Breast epithelium (tissue), 4 donors: ENCODE data around the gene EZH1. TPM values are rescaled to one million over a fixed set of nuclear protein-coding genes. Genes with fewer than 3 reads are reported as not detected.

Experiments used
- DNase-seq, 2 donors: peaks; one replicate each; pipeline ENCODE4 v3.0.0-alpha.2; 2019; ENCODE audit warnings: low spot score in 2 of 2
- H3K27ac ChIP-seq, 2 donors: fragments of 200-600 bp; sonication (generic) in 1 of 2; one replicate each; pipeline ENCODE4 v1.5.1; 2016 to 2019; ENCODE audit warnings: mild to moderate bottlenecking in 1 of 2
- H3K27me3 ChIP-seq, 2 donors: fragments of 200-600 bp; sonication (generic) in 1 of 2; one replicate each; pipeline versions ENCODE4 v1.5.1 to v1.6.0; 2017 to 2019; ENCODE audit warnings: control low read depth in 1 of 2, mild to moderate bottlenecking in 1 of 2
- H3K36me3 ChIP-seq: fragments of 200-600 bp; one replicate; pipeline ENCODE4 v1.5.1; 2019
- H3K4me1 ChIP-seq, 2 donors: fragments of 200-600 bp; sonication (generic); one replicate each; pipeline ENCODE4 v1.5.1; 2016 to 2019; ENCODE audit warnings: control low read depth in 1 of 2
- H3K4me3 ChIP-seq, 3 donors: fragments of 200-600 bp; sonication (generic); 1 replicate in 2 of 3; 2 replicates in 1 of 3; pipeline ENCODE4 v1.5.1; 2016 to 2019; ENCODE audit warnings: mild to moderate bottlenecking in 3 of 3, moderate library complexity in 2 of 3
- H3K9me3 ChIP-seq, 2 donors: fragments of 200-600 bp; sonication (generic) in 1 of 2; one replicate each; pipeline ENCODE4 v1.5.1; 2016 to 2019; ENCODE audit warnings: control low read depth in 1 of 2
- POLR2A ChIP-seq: fragments of 450-650 bp; IDR thresholded peaks from one replicate; pipeline ENCODE4 v1.6.1; 2016; ENCODE audit warnings: antibody characterized with exemption, mild to moderate bottlenecking, moderate library complexity
- POLR2AphosphoS5 ChIP-seq, 3 donors: sonication (generic); formaldehyde crosslinking; IDR thresholded peaks; one replicate each; pipeline ENCODE4 v1.6.1; 2017; ENCODE audit warnings: antibody characterized with exemption in 3 of 3
- intact Hi-C: fragments of 100-400 bp; cut with DNase I; formaldehyde crosslinking; loops from one replicate; pipeline ENCODE4 v1.15.1; 2023; ENCODE audit warnings: low total_unique reads
- total RNA-seq, 3 donors: library from RNA; depleted of rRNA; stranded (reverse); fragments of >200 nt; gene quantifications; one replicate each; pipeline ENCODE4 v1.1.0, GENCODE V29; 2016
- TF ChIP-seq, protein P1 (sequence below), 3 donors: fragments of 450-650 bp; IDR thresholded peaks; one replicate each; pipeline ENCODE4 v1.5.1; 2016 to 2017; ENCODE audit warnings: antibody characterized with exemption in 3 of 3, mild to moderate bottlenecking in 3 of 3, moderate library complexity in 3 of 3

EZH1 gene
- total RNA-seq, 3 donors from 2014 or later = 50.8 to 91.1 (median 70.1) TPM

DNA sequence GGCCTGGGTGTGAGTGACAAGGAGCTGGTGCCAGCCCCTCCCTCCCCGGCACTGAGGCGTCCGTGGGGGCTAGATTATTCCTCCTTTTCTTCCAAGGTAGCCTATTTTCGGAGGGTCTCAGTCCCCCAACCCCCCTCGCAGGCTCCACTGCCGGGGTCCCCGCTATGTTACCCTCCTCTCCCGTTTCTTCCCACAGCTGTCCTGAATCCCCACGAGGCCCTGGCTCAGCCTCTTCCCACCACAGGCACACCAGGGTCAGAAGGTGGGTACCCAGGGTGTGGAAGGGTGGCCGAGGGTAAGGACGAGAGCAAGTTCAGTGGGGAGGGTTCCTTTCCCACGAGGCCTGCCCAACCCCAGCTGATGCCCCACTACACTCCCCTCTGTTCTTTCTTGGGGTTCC lies 16.8 kb upstream of the EZH1 start:
- Histone ChIP-seq H3K4me3 (peak overlapping the region; percentile 62 to 81 (median 71)), H3K9me3 (no peaks in the 10 kb centered on the region), H3K27me3 (no peaks in the 10 kb centered on the region), H3K27ac (peak overlapping the region; percentile 68 to 72), H3K36me3 (no peaks in the 10 kb centered on the region), H3K4me1 (no peaks in the 10 kb centered on the region)
- no peak for TF ChIP-seq POLR2A
- TF ChIP-seq, protein P1, sequence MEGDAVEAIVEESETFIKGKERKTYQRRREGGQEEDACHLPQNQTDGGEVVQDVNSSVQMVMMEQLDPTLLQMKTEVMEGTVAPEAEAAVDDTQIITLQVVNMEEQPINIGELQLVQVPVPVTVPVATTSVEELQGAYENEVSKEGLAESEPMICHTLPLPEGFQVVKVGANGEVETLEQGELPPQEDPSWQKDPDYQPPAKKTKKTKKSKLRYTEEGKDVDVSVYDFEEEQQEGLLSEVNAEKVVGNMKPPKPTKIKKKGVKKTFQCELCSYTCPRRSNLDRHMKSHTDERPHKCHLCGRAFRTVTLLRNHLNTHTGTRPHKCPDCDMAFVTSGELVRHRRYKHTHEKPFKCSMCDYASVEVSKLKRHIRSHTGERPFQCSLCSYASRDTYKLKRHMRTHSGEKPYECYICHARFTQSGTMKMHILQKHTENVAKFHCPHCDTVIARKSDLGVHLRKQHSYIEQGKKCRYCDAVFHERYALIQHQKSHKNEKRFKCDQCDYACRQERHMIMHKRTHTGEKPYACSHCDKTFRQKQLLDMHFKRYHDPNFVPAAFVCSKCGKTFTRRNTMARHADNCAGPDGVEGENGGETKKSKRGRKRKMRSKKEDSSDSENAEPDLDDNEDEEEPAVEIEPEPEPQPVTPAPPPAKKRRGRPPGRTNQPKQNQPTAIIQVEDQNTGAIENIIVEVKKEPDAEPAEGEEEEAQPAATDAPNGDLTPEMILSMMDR (IDR thresholded peaks at IDR 0.05) = no peak
- TF ChIP-seq POLR2AphosphoS5 (IDR thresholded peaks at IDR 0.05) = no peak
- intact Hi-C loops = no loop called here
- no peak for DNase-seq

DNA sequence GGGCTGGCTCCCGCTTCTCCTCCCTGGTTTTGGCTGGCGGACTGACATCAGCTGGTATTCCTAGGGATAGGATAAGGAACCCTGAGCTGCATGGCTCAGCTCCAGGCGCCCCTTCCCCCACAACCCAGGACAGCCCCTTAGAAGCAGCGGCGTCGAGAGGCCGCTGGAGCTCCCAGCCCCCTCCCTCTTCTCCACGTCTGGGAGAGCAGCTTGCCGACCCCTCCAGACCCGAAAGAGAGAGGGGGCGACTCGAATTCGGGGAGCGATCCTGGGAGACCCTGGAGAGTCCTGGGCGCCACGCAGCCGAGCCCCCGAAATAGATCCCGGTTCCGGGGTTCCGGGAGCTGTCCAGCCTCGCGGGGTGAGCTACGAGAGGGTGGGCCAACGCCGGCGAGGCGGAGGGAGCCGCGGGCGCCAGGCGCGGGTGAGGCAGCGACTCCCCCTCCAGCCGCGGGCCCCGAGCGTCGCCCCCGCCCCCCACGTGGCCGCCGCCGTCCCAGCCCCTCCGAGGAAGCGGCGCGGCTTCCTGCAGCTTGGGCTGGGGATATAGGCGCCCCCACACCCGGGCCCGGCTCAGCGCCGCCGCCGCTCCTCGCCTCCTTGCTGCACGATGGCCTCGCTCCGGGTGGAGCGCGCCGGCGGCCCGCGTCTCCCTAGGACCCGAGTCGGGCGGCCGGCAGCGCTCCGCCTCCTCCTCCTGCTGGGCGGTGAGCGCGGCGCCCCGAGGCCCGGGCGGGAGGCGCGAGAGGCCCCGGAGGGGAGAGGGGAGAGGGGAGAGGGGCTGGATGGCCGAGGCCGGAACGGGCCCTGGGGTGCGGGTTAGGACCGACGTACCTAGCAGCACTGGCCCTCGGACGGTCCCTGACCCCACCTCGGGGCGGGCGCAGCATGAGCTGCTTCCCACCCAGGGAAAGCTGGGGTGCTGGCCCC lies 16.1 kb upstream of the EZH1 start, which contains the start of gene RAMP2:
RAMP2 (plus strand) TSS at position 576 of the 930 bp plus-strand sequence; CDS start at position 611, 35 bp downstream.
- peak within 1 kb of the TSS; percentile 68 to 72 for H3K27ac ChIP-seq
- no peaks in the 10 kb centered on the region for H3K4me1 ChIP-seq
- no peak for DNase-seq
- intact Hi-C loops = no loop called here
- H3K36me3 ChIP-seq = no peaks in the 10 kb centered on the region
- H3K4me3 ChIP-seq = peak within 1 kb of the TSS; percentile 62 to 81 (median 71)
- TF ChIP-seq, protein P1 (IDR thresholded peaks at IDR 0.05) = no peak
- TF ChIP-seq POLR2A (no peak), POLR2AphosphoS5 (IDR thresholded peaks at IDR 0.05) (no peak)
- H3K9me3 ChIP-seq = no peaks in the 10 kb centered on the region
- no peaks in the 10 kb centered on the region for H3K27me3 ChIP-seq

DNA sequence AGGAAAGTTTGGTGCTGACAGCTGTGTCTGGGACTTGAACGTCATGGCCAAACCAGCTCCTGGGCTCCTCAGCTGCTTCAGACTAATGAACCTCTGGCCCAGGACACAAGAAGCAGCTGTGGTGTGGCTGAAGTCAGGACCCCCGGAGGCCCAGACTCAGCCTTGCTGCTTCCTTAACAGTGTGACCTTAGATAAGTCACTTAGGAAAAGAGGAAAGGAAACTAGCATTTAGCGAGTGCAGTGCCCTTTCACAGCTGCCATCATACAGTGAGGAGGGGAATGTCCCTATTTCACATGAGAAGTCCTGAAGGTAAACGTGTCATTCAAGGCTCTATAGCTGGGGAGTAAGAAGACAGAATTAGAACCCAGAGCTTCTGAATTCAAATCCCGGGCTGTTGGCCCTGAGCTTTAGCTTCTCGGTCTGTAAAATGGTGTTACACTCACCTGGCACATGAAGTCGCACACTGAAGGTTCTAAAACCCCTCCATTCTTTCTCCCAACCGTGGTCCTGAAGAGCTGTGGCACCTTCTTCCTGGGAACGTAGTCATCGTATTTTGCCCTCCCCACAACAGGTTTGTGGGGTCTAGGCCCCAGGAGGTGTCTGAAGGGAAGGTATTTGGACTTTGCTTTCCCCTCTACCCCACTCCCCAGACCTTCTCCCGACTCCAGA lies 15.3 kb upstream of the EZH1 start:
- intact Hi-C loops = no loop called here
- H3K36me3 ChIP-seq = no peaks in the 10 kb centered on the region
- H3K4me1 ChIP-seq = no peaks in the 10 kb centered on the region
- H3K9me3 ChIP-seq = no peaks in the 10 kb centered on the region
- H3K27ac ChIP-seq = peak overlapping the region; percentile 68 to 72
- TF ChIP-seq, protein P1 (IDR thresholded peaks at IDR 0.05) = no peak
- TF ChIP-seq POLR2A = no peak
- TF ChIP-seq POLR2AphosphoS5 (IDR thresholded peaks at IDR 0.05) = no peak
- no peaks in the 10 kb centered on the region for H3K27me3 ChIP-seq
- peak overlapping the region; percentile 62 to 81 (median 71) for H3K4me3 ChIP-seq
- DNase-seq = no peak

DNA sequence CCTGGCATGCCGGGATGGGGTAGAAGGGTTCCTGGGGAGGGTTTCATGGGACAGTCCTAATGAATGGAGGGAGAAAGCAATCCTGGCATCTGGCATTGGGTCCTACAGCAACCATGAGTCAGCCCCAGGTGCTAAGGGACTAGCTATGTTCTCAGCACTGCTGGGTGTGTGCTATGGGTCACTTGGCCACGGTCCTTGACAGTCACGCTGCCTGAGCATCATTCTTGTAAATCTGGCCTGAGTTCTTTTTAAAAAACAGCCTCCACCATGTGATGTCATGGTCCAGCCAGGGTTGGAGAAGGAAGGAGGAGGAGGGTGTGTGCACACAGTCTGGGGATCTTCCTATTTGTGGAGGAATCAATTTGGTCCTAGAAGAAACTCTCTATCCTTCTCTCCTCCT lies 9.9 kb upstream of the EZH1 start:
- intact Hi-C loops = no loop called here
- H3K36me3 ChIP-seq = no peaks in the 10 kb centered on the region
- no peaks in the 10 kb centered on the region for H3K4me1 ChIP-seq
- DNase-seq = no peak
- no peak overlapping the region for H3K4me3 ChIP-seq
- TF ChIP-seq, protein P1 (IDR thresholded peaks at IDR 0.05) = no peak
- peak; percentile 25 to 89 (median 26) for TF ChIP-seq POLR2AphosphoS5 (IDR thresholded peaks at IDR 0.05)
- TF ChIP-seq POLR2A = no peak
- H3K9me3 ChIP-seq = no peaks in the 10 kb centered on the region
- peak overlapping the region; percentile 52 to 74 for H3K27ac ChIP-seq
- H3K27me3 ChIP-seq = no peaks in the 10 kb centered on the region

DNA sequence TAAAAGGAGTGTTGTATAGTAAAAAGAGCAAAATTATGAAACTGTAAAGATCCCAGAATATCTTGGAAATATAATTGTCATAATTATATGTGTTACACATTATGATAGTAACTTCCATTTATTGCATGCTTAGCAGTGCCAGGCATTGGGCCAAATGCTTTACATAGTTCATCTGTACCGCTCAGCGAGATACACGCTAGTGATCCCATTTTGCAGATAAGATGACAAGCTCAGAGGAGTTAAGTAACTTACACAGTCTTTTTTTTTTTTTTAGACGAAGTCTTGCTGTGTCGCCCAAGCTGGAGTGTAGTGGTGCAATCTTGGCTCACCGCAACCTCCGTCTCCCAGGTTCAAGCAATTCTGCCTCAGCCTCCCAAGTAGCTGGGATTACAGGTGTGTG lies 6.8 kb upstream of the EZH1 start:
- no peak for DNase-seq
- intact Hi-C loops = no loop called here
- H3K4me1 ChIP-seq = no peaks in the 10 kb centered on the region
- H3K27ac ChIP-seq = no peak overlapping the region
- H3K9me3 ChIP-seq = no peaks in the 10 kb centered on the region
- no peaks in the 10 kb centered on the region for H3K27me3 ChIP-seq
- H3K36me3 ChIP-seq = no peaks in the 10 kb centered on the region
- TF ChIP-seq POLR2A = no peak
- TF ChIP-seq, protein P1 (IDR thresholded peaks at IDR 0.05) = no peak
- no peak for TF ChIP-seq POLR2AphosphoS5 (IDR thresholded peaks at IDR 0.05)
- no peak overlapping the region for H3K4me3 ChIP-seq
